GM18868 (cell line): Measurements from ENCODE around the gene GOLGA6A.
"Not testable (repeated sequence)": the region's sequence is repeated elsewhere in the genome, so short reads cannot be mapped to it uniquely, and the experiment has no call there.

Experiments used
- ATAC-seq: cut with Tn5 transposase; IDR thresholded peaks from one replicate; pipeline ENCODE4 v1.9.1; 2021; ENCODE audit warnings: mild to moderate bottlenecking, moderate library complexity; ENCODE audit not compliant: unreplicated experiment

Gene GOLGA6A

DNA sequence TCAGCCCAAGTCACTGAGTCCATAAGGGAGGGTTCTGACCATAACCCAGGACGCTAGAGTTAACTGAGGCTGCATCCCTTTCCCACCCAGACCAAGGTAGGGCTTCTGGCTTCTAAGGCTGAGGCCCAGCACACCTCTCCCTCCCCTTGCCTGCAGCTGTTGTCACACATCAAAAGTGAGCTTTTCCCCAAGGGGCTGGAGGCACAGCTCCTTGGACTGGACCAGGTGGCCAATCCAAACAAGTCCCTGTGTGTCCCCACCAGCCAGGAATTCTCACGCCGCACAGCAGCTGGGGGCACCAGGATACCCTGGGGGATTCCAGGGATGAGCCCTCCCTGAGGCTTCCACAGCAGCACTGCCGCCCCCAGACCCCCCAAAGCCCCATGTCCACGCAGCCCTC lies 25.8 kb upstream of the GOLGA6A start:
- ATAC-seq, result no peak

DNA sequence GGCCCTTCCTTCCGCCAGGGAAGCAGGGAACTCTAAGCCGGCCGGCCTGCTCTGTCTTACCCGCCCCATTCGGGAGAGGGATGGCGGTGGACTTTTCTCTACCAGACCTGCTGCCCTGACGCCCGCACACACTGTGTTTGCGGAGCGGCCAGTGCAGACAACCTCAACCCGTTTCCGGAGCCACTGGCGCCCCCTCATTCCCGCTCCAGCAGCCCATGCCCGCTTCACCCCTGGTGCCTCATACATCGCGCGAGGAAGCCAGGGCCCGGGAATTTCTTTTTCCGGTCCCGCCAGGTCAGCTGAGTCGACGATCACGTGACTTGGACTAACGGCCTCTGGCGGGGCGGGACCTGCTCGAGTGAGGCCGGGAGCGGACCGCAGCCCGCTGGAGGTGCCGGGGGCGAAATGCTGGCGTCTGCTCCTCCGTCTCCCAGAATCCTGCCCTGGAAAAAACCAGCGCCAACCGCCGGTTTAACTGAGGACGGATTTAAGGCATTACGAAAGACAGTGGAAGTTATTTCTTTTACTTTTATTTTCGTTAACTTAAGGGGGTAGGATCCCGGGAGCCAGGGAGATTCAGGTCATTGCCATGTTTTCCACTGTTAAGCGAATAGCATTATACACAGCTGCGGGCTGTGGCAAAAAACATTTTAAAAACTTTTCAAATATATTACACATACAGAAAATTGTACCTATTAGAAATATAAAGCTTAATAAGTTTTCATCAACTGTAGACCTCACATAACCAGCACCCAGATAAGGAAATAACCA lies 17.8 kb upstream of the GOLGA6A start:
- peak; percentile 67 for ATAC-seq

DNA sequence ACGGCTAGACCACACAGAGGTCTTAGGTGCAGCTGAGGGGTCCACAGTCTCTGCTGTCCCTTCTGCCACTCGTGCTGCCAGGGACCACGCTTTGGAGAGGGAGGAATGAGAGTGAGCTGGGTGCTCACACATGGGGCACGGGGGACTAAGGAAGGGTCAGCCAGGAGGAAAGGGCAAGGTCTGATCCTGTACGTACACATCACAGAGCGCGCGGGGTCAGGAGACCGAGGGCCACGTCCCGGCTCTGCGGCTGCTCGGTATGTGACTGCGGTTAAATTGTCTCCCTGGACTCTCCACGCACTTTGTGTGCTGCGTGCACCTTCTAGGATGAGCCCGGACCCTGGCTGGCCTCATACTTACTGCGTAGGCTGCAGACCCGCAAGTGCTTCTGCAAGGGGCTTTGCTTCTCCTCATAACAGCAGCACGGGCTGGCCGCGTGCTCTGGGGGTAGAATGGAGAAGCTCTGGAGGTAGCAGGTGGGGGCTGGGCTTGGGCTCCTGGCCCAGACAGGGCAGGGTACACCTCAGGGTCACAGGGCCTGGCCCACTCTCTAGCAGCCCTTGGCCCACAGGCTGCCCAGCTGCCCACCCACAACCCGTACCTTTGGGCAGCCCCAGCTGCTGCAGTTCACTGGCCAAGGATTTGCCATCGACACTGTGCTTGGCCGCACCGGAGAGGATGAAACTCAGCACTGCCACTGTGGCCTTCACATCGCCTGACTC lies 14.6 kb upstream of the GOLGA6A start:
- not testable (repeated sequence) for ATAC-seq

DNA sequence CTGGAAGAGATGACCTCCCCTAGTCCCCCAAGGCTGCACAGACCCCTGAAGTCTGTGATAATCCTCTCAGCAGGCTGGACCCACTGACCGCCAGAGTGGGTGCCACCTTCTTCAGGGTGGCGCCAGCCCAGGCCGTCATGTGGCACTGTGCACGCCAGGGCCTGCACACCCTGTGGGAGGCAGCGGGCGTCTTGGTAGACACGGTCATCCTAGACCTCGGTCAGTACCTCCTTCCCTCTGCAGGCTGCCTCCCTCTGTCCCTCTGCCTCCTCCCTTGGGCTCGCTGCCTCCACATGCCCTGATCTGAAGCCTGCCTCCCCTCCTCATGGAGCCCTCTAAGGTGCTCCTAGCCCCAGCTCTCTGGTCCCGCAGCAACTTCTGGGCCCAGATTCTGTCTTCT lies 13.3 kb upstream of the GOLGA6A start:
- not testable (repeated sequence) for ATAC-seq

DNA sequence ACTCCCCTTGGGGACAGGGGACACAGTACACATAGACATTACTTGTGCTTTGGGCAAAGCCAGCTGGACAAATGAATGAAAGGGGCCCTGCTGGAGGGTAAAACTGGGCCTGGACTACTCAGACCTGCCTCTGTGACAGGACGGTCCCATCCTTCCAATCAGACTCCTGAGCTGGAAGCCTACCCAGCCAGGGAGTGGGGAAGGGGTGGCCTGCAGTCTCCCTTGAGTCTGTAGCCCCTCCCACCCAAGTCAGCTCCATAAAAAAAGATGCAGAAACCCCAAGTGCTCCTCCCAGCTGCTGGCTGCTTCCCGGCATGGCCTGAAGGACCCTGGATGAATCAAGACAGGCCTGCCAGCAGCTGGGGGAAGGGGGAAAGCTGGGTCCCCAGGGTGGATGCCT lies 12.2 kb upstream of the GOLGA6A start:
- not testable (repeated sequence) for ATAC-seq

DNA sequence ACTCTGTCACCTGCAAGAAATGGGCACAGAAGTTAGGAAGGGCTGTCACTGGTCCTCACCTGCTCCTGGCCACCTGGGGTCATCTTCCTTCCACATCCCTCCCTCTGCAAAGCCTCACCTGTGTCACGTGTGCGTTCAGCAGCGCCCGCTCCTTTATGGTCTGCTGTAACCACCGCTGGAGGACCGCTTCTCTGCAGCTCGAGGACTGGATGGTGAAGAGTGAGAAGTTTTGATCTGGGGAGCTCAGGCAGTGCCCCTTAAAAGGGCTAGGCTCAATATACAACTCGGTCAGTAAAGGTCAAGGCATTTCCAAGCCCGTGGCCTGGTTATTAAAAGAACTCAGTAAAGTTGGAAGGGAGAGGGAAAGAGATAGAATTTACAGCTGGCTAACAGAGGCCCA lies 6.6 kb downstream of the GOLGA6A start:
- ATAC-seq, result not testable (repeated sequence)

DNA sequence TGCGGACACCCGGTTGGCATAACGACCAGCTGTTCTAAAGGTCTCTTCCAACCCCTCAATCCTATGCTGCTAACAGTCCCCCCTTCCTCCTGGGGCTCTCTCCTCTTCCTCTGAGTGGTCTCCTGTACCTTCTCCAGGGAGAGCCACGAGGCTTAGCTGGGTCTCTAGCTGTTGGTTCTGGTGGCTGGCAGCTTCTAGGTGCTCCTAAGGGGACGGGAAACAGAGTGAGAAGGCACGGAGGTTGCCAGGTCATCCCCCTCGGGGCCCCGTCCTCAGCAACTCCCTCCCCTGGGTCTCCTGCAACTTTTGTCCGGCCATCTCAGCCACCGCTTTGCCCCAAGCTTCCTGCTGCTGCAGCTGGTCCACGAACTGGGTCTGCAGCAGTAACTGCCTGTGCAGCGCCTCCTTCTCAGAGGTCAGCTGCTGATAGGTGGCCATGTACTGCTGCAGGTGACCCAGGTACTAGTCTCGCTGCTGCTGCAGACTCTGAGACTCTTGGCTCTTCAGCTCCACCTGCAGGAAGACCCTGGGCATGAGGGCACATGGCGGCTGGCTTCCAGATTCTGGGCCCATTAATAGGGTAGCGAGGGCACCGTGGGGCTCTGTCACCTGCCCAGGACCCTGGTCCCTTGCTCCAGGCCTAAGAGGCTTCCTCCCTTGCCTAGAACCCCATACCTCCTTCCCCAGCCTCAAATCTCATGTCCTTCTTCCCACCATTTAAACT lies 9.6 kb downstream of the GOLGA6A start:
- ATAC-seq, result not testable (repeated sequence)

DNA sequence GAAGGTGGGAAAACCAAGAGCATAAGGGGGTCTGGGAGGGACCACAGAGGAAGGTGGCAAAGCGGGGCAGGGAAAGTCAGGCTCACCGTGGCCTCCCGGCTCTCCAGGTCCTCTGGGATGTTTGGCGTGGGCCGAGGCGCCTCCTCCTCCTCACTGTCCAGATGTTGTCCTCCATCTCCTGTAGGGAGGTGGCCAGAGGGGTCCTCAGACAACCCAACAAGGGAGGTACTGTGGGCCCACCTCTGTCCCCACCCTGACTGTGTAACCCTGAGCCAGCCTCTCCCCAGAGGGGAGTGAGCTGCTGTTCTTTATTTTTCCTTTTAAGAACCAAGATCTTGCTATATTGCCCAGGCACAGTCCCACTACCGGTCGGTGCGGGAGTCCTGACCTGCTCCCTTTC lies 10.2 kb downstream of the GOLGA6A start:
- ATAC-seq, result not testable (repeated sequence)

DNA sequence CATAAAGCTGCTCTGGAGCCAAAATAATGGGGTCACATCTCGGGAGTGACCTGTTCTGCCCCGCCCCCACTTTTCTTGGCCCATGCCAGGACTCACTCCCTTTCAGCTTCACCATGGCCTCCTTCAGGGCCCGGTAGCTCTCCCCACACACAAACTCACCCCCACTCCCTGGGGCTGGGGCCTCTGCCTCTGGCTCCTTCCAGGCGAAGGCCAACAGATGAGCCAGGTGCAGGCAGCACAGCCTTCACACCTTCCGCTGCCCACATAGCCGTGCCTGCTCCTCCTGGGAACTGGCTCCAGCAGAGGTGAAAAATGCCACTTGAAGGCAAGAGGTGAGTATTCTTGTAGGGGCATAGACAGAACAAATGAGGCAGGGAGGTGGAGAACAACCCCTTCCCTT lies 10.7 kb downstream of the GOLGA6A start:
- not testable (repeated sequence) for ATAC-seq

DNA sequence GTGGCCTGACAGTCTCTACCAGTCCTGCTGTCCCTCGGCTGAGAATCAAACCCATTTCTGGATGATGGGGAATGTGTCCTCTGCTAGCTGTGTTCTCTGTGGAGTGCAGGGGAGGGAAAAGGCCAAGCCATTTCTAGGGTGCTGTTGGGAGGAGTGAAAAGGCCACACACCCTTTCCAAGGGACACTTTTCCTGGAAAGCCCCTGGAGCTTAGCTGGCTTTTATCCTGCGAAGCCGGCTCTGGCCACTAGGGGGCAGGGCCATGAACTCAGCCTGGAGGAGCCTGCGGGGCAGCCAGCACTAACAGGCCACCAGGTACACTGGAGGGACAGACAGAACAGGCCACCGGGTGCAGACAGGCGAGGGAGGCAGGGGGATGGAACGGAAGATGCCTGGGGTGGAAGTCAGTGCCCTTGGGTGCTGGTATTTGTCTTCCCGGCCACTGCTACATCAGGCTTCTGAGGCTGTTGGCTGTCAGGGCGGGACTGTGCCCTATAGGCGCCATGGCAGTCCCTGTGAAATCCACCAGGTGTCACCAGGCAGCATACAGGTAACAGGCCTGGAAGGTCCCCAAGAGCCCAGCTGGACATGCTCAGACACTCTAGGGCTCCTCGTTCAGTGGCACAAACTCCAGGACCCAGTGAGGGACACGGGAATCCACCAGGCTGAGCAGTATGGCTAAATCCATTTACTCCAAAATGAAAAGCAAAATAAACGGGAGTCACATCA lies 16.5 kb downstream of the GOLGA6A start:
- ATAC-seq, result peak; percentile 58

DNA sequence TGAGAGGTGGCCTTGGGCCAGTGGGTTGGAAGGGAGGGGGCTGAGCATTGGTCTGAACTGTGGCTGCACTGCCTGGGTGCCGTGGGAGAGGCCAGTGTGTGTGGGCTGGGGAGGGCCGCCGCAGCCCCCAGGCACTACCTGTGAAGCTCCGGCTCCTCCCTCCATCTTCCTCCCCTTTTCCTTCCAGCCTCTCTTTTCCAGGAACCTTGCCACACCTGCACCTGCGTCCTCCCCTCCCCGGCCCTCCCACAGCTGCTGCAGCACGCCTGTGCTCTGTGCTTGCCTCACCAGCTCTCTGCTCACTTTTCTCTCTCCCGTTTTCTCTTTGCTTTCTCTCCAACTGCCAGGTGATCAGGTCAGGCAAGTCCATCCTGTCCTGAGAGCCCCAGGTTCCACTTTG lies 17.5 kb downstream of the GOLGA6A start:
- not testable (repeated sequence) for ATAC-seq

DNA sequence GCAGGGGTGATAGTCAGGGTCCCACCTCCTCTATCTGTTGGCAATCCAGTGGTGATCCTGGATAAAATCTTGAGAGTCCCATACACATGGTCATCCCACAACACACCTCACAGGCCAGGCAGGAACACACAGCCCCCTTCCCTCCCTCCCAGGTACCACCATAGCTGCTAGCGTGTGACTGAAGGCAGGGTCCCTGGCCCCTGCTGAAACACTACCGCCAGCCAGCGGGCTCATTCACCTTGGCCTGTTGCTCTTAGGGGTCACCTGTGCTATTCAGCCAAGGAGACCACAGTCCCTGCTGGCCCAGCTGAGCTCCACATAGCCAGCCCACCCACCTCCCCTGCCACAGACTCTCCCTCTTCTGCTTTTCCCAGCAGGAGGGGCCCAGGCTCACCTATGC lies 18.2 kb downstream of the GOLGA6A start:
- ATAC-seq, result not testable (repeated sequence)

DNA sequence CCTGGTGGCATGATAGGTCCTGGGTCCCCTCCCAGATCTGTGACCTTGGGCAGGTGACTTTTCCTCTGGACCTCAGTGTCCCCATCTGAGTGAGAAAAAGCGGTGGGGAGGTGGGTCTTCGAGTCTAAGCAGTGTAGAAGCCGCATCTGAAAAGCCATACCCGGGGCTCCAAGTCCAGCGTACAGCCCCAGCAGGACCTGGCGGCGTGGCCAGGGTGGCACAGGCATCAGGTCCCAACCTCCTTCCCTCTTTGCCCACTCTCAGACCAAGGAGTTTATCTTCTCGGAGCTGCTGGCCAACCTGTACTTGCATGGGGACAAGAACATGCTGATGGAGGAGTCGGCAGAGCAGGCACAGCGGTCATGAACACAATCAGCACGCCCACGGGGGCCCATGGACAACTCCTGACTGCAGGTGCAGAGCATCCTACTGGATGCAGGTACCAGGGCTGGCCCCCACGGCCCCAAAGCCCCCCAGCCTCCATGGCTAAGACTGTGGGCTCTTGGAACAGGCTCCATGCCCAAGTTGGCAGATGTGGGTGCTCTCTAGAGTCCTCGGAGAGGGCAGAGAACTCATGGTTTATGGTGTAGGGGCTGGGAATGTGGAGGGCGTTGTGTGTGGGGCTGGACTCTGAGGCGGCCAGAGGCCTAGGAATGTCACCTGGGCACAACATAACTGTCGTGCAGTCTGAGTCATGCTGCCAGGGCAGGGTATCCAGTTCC lies 18.8 kb downstream of the GOLGA6A start:
- ATAC-seq, result not testable (repeated sequence)

DNA sequence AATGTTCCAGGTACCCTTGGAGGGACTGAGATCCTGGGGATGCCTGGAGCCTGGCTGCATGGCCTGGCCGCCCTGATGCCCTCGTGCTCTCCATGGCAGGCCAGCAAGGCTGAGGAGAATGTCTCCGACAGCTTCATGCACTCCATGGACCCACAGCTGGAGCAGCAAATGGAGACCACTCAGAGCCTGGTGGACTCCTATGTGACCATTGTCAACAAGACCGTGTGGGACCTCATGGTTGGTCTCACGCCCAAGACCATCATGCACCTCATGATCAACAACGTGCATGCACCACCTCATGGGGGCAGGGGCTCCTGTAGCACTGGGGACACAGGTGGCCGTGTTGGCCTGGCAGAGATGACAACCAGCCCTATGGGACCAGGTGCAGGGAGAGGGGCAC lies 19.7 kb downstream of the GOLGA6A start:
- no peak for ATAC-seq

DNA sequence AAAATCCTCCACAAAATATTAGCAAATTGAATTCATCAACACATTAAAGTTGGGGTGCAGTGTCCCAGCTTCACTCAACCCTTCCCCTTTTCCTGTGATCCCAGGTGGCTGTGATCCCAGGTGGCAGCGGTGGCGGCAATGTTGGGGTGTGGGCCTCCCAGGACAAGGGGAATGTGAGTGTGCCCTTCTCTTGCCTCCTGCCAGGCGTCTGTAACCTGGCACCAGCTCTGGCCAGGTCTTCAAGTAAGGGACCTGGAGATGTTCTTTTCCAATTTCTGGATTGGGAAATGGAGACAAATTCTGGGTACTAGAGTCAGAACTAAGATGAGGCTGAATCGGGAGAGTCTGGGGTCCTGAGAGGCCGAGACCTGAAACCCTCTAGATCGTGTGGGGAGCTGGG lies 20.1 kb downstream of the GOLGA6A start:
- ATAC-seq, result no peak

DNA sequence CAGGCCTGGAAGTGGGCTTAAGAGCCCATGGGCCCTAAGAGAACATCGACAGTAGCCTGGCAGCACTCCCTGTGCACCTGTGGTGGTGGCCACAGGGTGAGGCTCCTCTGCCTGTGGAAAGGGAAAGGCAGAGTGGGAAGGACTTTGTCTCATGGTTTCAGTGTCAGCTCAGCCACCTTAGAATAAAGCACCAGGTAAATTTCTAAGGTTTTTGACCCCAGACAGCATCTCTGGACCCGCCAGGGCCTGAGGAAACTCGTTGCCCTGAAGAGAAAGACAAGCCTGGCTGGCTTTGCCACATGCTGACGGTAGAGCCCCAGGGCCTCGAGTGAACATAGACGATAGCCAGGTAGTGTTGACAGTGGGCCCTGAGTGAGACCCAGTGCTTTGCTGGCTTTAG lies 22.1 kb downstream of the GOLGA6A start:
- ATAC-seq, result no peak

DNA sequence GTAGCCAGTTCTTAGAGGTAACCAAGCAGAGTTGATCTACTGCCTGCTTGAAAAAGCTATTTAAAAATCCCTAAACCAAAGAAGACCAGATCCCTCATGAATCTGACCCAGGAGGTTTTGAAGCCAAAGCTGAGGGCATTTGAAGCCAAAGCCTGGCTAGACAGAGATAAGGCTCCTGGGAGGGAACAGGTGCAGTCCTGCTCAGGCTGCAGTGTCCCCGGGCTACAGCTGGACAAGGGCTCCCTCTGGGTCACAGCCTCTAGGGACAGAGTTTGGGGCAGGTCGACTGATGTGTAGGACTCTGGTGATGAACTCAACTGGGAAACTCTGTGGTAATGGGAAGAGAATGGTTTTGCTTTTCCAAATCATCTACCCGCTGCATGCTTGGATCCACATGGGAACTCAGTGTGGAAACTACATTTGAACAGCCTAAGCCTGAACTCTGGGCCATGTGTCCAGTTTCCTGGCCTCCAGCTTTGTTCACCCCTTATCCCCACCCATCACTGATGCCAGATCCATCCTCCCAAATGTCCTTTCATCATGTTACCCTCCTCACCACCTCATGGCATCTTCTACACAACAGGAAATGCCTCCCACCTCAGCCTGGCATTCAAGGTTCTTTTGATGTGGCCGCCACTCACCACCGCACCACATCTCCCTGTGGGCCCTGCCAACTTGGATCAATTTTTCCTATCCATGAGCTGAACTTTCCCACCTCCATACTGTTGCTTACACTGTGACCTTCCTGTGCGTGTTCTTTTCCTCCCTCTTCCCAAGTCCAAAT lies 23.1 kb downstream of the GOLGA6A start:
- ATAC-seq, result not testable (repeated sequence)

DNA sequence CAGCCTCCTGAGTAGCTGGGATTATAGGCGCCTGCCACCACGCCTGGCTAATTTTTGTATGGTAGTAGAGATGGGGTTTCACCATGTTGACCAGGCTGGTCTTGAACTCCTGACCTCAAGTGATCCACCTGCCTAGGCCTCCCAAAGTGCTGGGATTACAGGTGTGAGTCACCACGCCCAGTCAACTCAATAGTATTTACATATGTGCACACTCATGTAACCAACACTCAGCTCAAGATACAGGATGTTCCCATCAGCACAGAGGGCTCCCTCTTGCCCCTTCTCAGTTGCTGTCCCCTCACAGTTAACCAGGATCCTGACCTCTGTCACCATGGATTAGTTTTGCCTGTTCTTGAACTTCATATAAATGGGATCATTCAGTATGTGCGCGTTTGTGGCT lies 26.0 kb downstream of the GOLGA6A start:
- ATAC-seq, result not testable (repeated sequence)

DNA sequence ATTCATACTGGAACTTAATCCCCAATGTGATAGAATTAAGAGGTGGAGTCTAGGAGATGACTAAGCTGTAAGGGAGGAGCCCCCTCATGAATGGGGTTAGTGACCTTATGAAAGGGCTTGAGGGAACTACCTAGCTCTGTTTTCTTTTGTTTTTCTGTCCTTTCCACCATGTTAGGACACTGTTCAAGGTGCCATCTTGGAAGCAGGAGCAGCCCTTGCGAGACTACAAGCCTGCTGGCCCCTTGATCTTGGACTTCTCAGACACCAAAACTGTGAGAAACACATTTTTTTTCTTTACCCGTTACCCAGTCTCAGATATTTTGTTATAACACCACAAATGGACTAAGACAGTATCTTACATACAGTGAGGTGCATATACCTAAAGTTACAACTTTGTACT lies 26.5 kb downstream of the GOLGA6A start:
- ATAC-seq, result no peak
